SK-N-SH (cell line): ENCODE measurements around the gene FAM47E.

Source experiments
- CTCF ChIP-seq: fragments of 200-600 bp; sonication (generic); IDR thresholded peaks from 2 replicates; pipeline ENCODE4 v1.6.1; 2017; ENCODE audit warnings: antibody characterized with exemption, mild to moderate bottlenecking, moderate library complexity
- EP300 ChIP-seq, 2 experiments: IDR thresholded peaks; 2 replicates each; pipeline versions ENCODE4 v1.4.0 to v1.6.1; 2012; ENCODE audit warnings: borderline replicate concordance in 1 of 2, low read depth in 1 of 2, low read length in 1 of 2
- FOXM1 ChIP-seq: IDR thresholded peaks from 2 replicates; pipeline ENCODE4 v1.4.0; 2012; ENCODE audit warnings: low read depth, mild to moderate bottlenecking
- MAX ChIP-seq: IDR thresholded peaks from 2 replicates; pipeline ENCODE4 v1.4.0; 2012; ENCODE audit warnings: low read depth
- TEAD4 ChIP-seq: IDR thresholded peaks from 2 replicates; pipeline ENCODE4 v1.4.0; 2012; ENCODE audit warnings: mild to moderate bottlenecking, borderline replicate concordance; ENCODE audit not compliant: insufficient read depth
- YY1 ChIP-seq: IDR thresholded peaks from 2 replicates; pipeline ENCODE4 v1.4.0; 2012; ENCODE audit warnings: low read depth, mild to moderate bottlenecking

- TF ChIP-seq TEAD4: no peak
- TF ChIP-seq EP300 (IDR thresholded peaks at IDR 0.05; ENCODE audit: borderline replicate concordance in 1 of 2, low read depth in 1 of 2, low read length in 1 of 2): no peak
- no peak for TF ChIP-seq CTCF
- no peak for TF ChIP-seq YY1
- TF ChIP-seq MAX: no peak
- no peak for TF ChIP-seq FOXM1
These were observed 46.6 kb upstream of the FAM47E start for GRCh38 chr4:76204936-76205335.
